Hepatocyte (in vitro differentiated cells): ENCODE results near the gene CCDC183. TPM values are rescaled to one million over a fixed set of nuclear protein-coding genes. Genes with fewer than 3 reads are reported as not detected.

Source experiments
- DNase-seq: peaks from one replicate; pipeline ENCODE4 v3.0.0-alpha.2; 2016; ENCODE audit warnings: low spot score
- H2AFZ ChIP-seq: fragments of 200-600 bp; sonication (generic); 2 replicates; pipeline ENCODE4 v1.6.0; 2016; ENCODE audit warnings: antibody characterized with exemption, mild to moderate bottlenecking
- H3K27ac ChIP-seq: fragments of 200-600 bp; sonication (generic); 2 replicates; pipeline ENCODE4 v1.5.1; 2016; ENCODE audit warnings: mild to moderate bottlenecking
- H3K27me3 ChIP-seq: fragments of 200-600 bp; sonication (generic); 2 replicates; pipeline ENCODE4 v1.6.1; 2016
- H3K36me3 ChIP-seq: fragments of 200-600 bp; sonication (generic); replicated peaks from 2 replicates; pipeline ENCODE4 v1.5.1; 2016; ENCODE audit warnings: low read depth; ENCODE audit not compliant: insufficient read depth
- H3K4me1 ChIP-seq: fragments of 200-600 bp; sonication (generic); 2 replicates; pipeline ENCODE4 v1.5.1; 2016; ENCODE audit warnings: mild to moderate bottlenecking, moderate library complexity; ENCODE audit not compliant: insufficient read depth
- H3K4me2 ChIP-seq: fragments of 200-600 bp; sonication (generic); 2 replicates; pipeline ENCODE4 v1.6.0; 2016
- H3K4me3 ChIP-seq: fragments of 200-600 bp; sonication (generic); 2 replicates; pipeline ENCODE4 v1.5.1; 2016; ENCODE audit warnings: mild to moderate bottlenecking
- H3K79me2 ChIP-seq: fragments of 200-600 bp; sonication (generic); 2 replicates; pipeline ENCODE4 v1.6.0; 2017; ENCODE audit warnings: mild to moderate bottlenecking
- H3K9me2 ChIP-seq: fragments of 200-600 bp; sonication (generic); replicated peaks from 2 replicates; pipeline ENCODE4 v1.6.0; 2017; ENCODE audit warnings: mild to moderate bottlenecking; ENCODE audit not compliant: insufficient read depth
- H3K9me3 ChIP-seq: fragments of 200-600 bp; sonication (generic); 2 replicates; pipeline ENCODE4 v1.5.1; 2016; ENCODE audit warnings: low read depth, mild to moderate bottlenecking
- H4K20me1 ChIP-seq: fragments of 200-600 bp; sonication (generic); 2 replicates; pipeline ENCODE4 v1.6.0; 2016; ENCODE audit warnings: mild to moderate bottlenecking; ENCODE audit not compliant: insufficient read depth, poor library complexity, severe bottlenecking
- EZH2 ChIP-seq: fragments of 200-600 bp; sonication (generic); IDR thresholded peaks from 2 replicates; pipeline ENCODE4 v1.6.1; 2016; ENCODE audit warnings: antibody characterized with exemption, mild to moderate bottlenecking, borderline replicate concordance
- EZH2phosphoT487 ChIP-seq: fragments of 200-600 bp; sonication (generic); IDR thresholded peaks from one replicate; pipeline ENCODE4 v1.6.1; 2018; ENCODE audit warnings: antibody characterized with exemption, mild to moderate bottlenecking, low read depth, moderate library complexity; ENCODE audit not compliant: unreplicated experiment, severe bottlenecking
- WGBS: methylation state at CpG from one replicate; pipeline ENCODE4 v1.1.6; 2016; ENCODE audit warnings: low lambda C conversion rate; ENCODE audit errors: missing lambda C conversion rate; 5-methylcytosine and 5-hydroxymethylcytosine counted together
- polyA plus RNA-seq: library from polyadenylated mRNA; unstranded; fragments of >200 nt; fragmentation: Nextera tagmentation; extraction: Ambion mirVana; gene quantifications from 2 replicates; pipeline ENCODE4 v1.2.1, GENCODE V29; 2016
- total RNA-seq: library from RNA; depleted of rRNA; stranded (reverse); fragments of >200 nt; gene quantifications from 2 replicates; pipeline ENCODE4 v1.2.3, GENCODE V29; 2014
- TF ChIP-seq, protein P1 (sequence below): fragments of 200-600 bp; sonication (generic); IDR thresholded peaks from 2 replicates; pipeline ENCODE4 v1.5.1; 2016; ENCODE audit warnings: antibody characterized with exemption, mild to moderate bottlenecking; ENCODE audit not compliant: poor library complexity

Gene CCDC183
- total and polyA plus RNA-seq, 2 experiments from 2014 or later, result 17.7 to 32.1 TPM

- no peak overlapping the region for H3K4me3 ChIP-seq
- DNase-seq, result no peak
Observed at GRCh38 chr9:136776947-136777346, 19.2 kb upstream of the CCDC183 start.

DNA sequence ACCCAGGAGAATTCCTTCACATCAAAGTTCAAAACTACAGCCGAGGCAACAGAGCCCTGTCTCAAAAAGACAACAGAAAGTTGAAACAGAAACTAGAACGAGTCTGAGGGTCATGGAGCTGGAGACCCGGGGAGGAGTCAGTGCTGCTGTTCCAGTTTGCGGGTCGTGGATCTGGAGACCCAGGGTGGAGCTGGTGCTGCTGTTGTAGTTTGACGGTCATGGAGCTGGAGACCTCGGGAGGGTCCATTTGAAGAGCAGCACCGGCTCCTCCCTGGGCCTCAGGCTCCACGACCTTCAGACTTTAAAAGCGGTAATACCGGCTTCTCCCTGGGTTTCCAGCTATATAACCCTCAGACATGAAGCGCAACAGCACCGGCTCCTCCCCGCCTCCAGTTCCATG, 18.8 kb upstream of the CCDC183 start:
- H3K4me2 ChIP-seq, result peak overlapping the region; percentile 52
- no peaks in the 10 kb centered on the region for H3K9me2 ChIP-seq
- 54% methylated on average over 14 of the region's 14 CpGs for WGBS
- TF ChIP-seq EZH2 (no peak), EZH2phosphoT487 (no peak)
- TF ChIP-seq, protein P1, sequence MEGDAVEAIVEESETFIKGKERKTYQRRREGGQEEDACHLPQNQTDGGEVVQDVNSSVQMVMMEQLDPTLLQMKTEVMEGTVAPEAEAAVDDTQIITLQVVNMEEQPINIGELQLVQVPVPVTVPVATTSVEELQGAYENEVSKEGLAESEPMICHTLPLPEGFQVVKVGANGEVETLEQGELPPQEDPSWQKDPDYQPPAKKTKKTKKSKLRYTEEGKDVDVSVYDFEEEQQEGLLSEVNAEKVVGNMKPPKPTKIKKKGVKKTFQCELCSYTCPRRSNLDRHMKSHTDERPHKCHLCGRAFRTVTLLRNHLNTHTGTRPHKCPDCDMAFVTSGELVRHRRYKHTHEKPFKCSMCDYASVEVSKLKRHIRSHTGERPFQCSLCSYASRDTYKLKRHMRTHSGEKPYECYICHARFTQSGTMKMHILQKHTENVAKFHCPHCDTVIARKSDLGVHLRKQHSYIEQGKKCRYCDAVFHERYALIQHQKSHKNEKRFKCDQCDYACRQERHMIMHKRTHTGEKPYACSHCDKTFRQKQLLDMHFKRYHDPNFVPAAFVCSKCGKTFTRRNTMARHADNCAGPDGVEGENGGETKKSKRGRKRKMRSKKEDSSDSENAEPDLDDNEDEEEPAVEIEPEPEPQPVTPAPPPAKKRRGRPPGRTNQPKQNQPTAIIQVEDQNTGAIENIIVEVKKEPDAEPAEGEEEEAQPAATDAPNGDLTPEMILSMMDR, result no peak
- H2AFZ ChIP-seq, result no peak overlapping the region
- no peak overlapping the region for H3K4me3 ChIP-seq
- H3K79me2 ChIP-seq, result no peaks in the 10 kb centered on the region
- no peaks in the 10 kb centered on the region for H3K27me3 ChIP-seq
- no peaks in the 10 kb centered on the region for H3K36me3 ChIP-seq
- DNase-seq, result no peak
- no peaks in the 10 kb centered on the region for H4K20me1 ChIP-seq
- peak overlapping the region; percentile 78 for H3K27ac ChIP-seq
- no peaks in the 10 kb centered on the region for H3K9me3 ChIP-seq
- H3K4me1 ChIP-seq, result peaks cover 36% of the 10 kb centered on the region

More at GRCh38 chr9:136776947-136777346, 19.2 kb upstream of the CCDC183 start:
- H3K4me1 ChIP-seq, result peaks cover 36% of the 10 kb centered on the region
- no peaks in the 10 kb centered on the region for H3K9me2 ChIP-seq
- H3K79me2 ChIP-seq, result no peaks in the 10 kb centered on the region
- no peaks in the 10 kb centered on the region for H4K20me1 ChIP-seq
- H2AFZ ChIP-seq, result no peak overlapping the region
- no peaks in the 10 kb centered on the region for H3K36me3 ChIP-seq
- H3K4me2 ChIP-seq, result peak overlapping the region; percentile 52
- no peaks in the 10 kb centered on the region for H3K27me3 ChIP-seq
- TF ChIP-seq, protein P1, result no peak
- TF ChIP-seq EZH2, result no peak
- no peak for TF ChIP-seq EZH2phosphoT487
- WGBS, result 68% methylated on average over 7 of the region's 7 CpGs
- H3K27ac ChIP-seq, result peak overlapping the region; percentile 78
- H3K9me3 ChIP-seq, result no peaks in the 10 kb centered on the region

DNA sequence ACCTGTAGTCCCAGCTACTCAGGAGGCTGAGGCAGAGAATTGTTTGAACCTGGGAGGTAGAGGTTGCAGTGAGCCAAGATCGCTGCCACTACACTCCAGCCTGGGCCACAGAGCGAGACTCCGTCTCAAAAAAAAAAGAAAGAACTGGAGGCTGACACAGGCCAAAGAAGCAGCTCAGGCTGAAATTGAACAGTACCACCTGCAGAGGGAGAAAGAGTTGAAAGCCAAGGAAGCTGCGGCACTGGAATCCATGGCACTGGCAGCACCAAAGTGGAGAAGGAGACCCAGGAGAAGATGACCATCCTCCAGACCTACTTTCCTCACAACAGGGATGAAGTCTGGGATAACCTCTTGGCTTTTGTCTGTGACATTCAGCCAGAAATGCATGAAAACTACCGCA, 16.3 kb upstream of the CCDC183 start:
- Histone ChIP-seq H3K9me2 (no peaks in the 10 kb centered on the region), H2AFZ (no peak overlapping the region), H3K79me2 (no peaks in the 10 kb centered on the region), H3K4me2 (no peak overlapping the region), H3K27me3 (no peaks in the 10 kb centered on the region), H4K20me1 (no peaks in the 10 kb centered on the region), H3K9me3 (no peaks in the 10 kb centered on the region), H3K4me1 (peaks cover 36% of the 10 kb centered on the region), H3K36me3 (no peaks in the 10 kb centered on the region), H3K4me3 (no peak overlapping the region), H3K27ac (peak overlapping the region; percentile 79)
- 70% methylated on average over 5 of the region's 5 CpGs for WGBS
- TF ChIP-seq, protein P1, result no peak
- TF ChIP-seq EZH2phosphoT487, result no peak
- TF ChIP-seq EZH2, result no peak
- no peak for DNase-seq

GRCh38 chr9:136782452-136782851, 13.7 kb upstream of the CCDC183 start:
- H3K36me3 ChIP-seq, result no peaks in the 10 kb centered on the region
- H3K4me2 ChIP-seq, result no peak overlapping the region
- H3K27me3 ChIP-seq, result no peaks in the 10 kb centered on the region
- H4K20me1 ChIP-seq, result no peaks in the 10 kb centered on the region
- no peak overlapping the region for H2AFZ ChIP-seq
- TF ChIP-seq EZH2phosphoT487 (no peak), EZH2 (no peak)
- TF ChIP-seq, protein P1, result no peak
- no peak for DNase-seq
- H3K27ac ChIP-seq, result no peak overlapping the region
- no peaks in the 10 kb centered on the region for H3K9me2 ChIP-seq
- H3K4me1 ChIP-seq, result peaks cover 28% of the 10 kb centered on the region
- 92% methylated on average over 3 of the region's 3 CpGs for WGBS
- no peaks in the 10 kb centered on the region for H3K9me3 ChIP-seq
- no peak overlapping the region for H3K4me3 ChIP-seq
- H3K79me2 ChIP-seq, result no peaks in the 10 kb centered on the region
